OCI-LY7 (cell line): ENCODE data around the gene NCOA7. TPM values are rescaled to one million over a fixed set of nuclear protein-coding genes. Genes with fewer than 3 reads are reported as not detected.
A peak's percentile ranks its signal among the peaks of the same experiment; 100 is the strongest.

Experiments
- BruUV-seq: library from RNA; stranded (reverse); fragments of 400-500 nt; replicated peaks from 2 replicates; lab custom pipeline; 2021; lab: Mats Ljungman, UMichigan
- CTCF ChIA-PET: fragments of 300-600 bp; sonication (Branson Sonifier 250); formaldehyde crosslinking; loops from one replicate; lab custom pipeline; 2022; ENCODE audit warnings: antibody characterized with exemption; ENCODE audit not compliant: unreplicated experiment; lab: Charles Lee
- POLR2A ChIA-PET: fragments of 300-600 bp; sonication (Branson Sonifier 250); formaldehyde crosslinking; loops from one replicate; lab custom pipeline; 2022; ENCODE audit warnings: antibody characterized with exemption; lab: Charles Lee
- DNase-seq: peaks from one replicate; pipeline ENCODE4 v3.0.0-alpha.2; 2015; ENCODE audit warnings: low spot score
- H2AFZ ChIP-seq: fragments of 200-600 bp; sonication (generic), shearing (Covaris generic); 2 replicates; pipeline ENCODE4 v1.6.1; 2014; ENCODE audit warnings: mild to moderate bottlenecking, antibody characterized with exemption, low read length, moderate library complexity
- H3K27ac ChIP-seq: fragments of 200-600 bp; sonication (generic); 2 replicates; pipeline ENCODE4 v1.5.1; 2014; ENCODE audit warnings: mixed run types, low read depth, mild to moderate bottlenecking, moderate library complexity, low read length, inconsistent platforms; ENCODE audit not compliant: poor library complexity, severe bottlenecking
- H3K36me3 ChIP-seq: fragments of 200-600 bp; sonication (generic); 2 replicates; pipeline ENCODE4 v1.6.1; 2014; ENCODE audit warnings: mild to moderate bottlenecking, antibody characterized with exemption, low read length, moderate library complexity, mixed read lengths; ENCODE audit not compliant: insufficient read depth
- H3K4me1 ChIP-seq: fragments of 200-600 bp; sonication (generic); 2 replicates; pipeline ENCODE4 v1.5.1; 2014; ENCODE audit warnings: mild to moderate bottlenecking, low read length; ENCODE audit not compliant: insufficient read depth, poor library complexity, severe bottlenecking
- H3K4me2 ChIP-seq: fragments of 200-600 bp; sonication (generic); 2 replicates; pipeline ENCODE4 v1.6.1; 2014; ENCODE audit warnings: mild to moderate bottlenecking, low read length
- H3K4me3 ChIP-seq: fragments of 200-600 bp; sonication (generic); 2 replicates; pipeline ENCODE4 v1.5.1; 2014; ENCODE audit warnings: mild to moderate bottlenecking, low read depth, low read length; ENCODE audit not compliant: poor library complexity, severe bottlenecking
- H3K79me2 ChIP-seq: fragments of 200-600 bp; sonication (generic); 2 replicates; pipeline ENCODE4 v1.6.1; 2016; ENCODE audit warnings: low read depth, mild to moderate bottlenecking, low read length, moderate library complexity, mixed read lengths; ENCODE audit not compliant: insufficient read depth
- H3K9me2 ChIP-seq: fragments of 200-600 bp; sonication (generic); 2 replicates; pipeline ENCODE4 v1.6.1; 2016; ENCODE audit warnings: mild to moderate bottlenecking, low read length, mixed read lengths; ENCODE audit not compliant: insufficient read depth
- H3K9me3 ChIP-seq: fragments of 200-600 bp; sonication (generic); 2 replicates; pipeline ENCODE4 v1.6.1; 2014; ENCODE audit warnings: mild to moderate bottlenecking, mixed run types, low read length, mixed read lengths
- H4K20me1 ChIP-seq: fragments of 200-600 bp; sonication (generic); 2 replicates; pipeline ENCODE4 v1.6.1; 2014; ENCODE audit warnings: mild to moderate bottlenecking, antibody characterized with exemption, low read length, moderate library complexity, mixed read lengths; ENCODE audit not compliant: insufficient read depth
- EZH2phosphoT487 ChIP-seq: fragments of 200-600 bp; sonication (generic); IDR thresholded peaks from 2 replicates; pipeline ENCODE4 v1.6.1; 2018; ENCODE audit warnings: low read depth, borderline replicate concordance, mild to moderate bottlenecking, mixed run types, antibody characterized with exemption, low read length, moderate library complexity, mixed read lengths
- intact Hi-C: fragments of 100-400 bp; cut with micrococcal nuclease; formaldehyde crosslinking; loops from one replicate; pipeline ENCODE4 v1.10.0; 2022; ENCODE audit not compliant: unreplicated experiment
- total RNA-seq, 2 experiments: library from RNA; depleted of rRNA in 1 of 2; stranded (reverse); fragments of >200 nt in 1 of 2; shearing (Covaris generic) in 1 of 2; gene quantifications; 2 replicates each; pipeline ENCODE4 v1.2.3, GENCODE V29; 2014 to 2022
- TF ChIP-seq, protein P1 (sequence below): fragments of 200-600 bp; sonication (generic); conservative IDR thresholded peaks from 2 replicates; pipeline ENCODE4 v1.5.1; 2014; ENCODE audit warnings: mild to moderate bottlenecking, antibody characterized with exemption, low read length, moderate library complexity, mixed read lengths

NCOA7 gene
- total RNA-seq, 2 experiments from 2014 or later = 14.8 to 52.2 TPM

DNA sequence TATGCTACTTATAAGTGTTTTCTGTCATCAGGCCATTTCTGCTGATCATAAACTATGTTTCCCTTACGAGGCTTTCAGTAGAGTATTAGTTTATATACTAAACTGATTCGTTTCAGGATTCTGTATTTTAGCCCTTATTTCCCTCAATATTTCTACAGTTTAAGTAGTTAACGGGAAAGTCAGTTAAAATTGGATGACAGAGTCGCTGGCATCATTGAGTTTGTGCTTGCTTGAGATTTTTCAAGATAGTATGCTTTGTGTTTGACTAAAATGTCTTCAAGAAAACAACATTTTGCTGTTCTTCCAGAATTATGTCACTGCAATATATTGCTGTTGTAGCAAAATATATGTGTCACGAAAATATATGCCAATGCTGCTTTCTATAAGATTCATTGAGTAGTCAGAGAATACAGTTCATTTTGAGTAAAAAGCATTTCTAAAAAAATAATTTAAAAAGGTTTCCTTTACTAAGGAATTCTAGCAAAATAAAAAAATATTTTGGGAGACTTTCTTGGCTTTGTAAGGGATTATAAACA is 51.4 kb downstream of the NCOA7 start:
- H2AFZ ChIP-seq = no peak overlapping the region
- POLR2A ChIA-PET = interaction anchor here (1.4 kb wide), 1 partner anchor 13 kb away, joined by 4 read pairs; no protein-coding TSS in a partner anchor
- H3K9me2 ChIP-seq = no peaks in the 10 kb centered on the region
- H3K9me3 ChIP-seq = no peaks in the 10 kb centered on the region
- H4K20me1 ChIP-seq = no peaks in the 10 kb centered on the region
- no peak overlapping the region for H3K4me2 ChIP-seq
- H3K79me2 ChIP-seq = peaks cover 32% of the 10 kb centered on the region; the same call in 1 of the 2 replicates
- CTCF ChIA-PET = no interaction called here
- peaks cover 5% of the 10 kb centered on the region; the same call in 1 of the 2 replicates for H3K36me3 ChIP-seq
- intact Hi-C loops = no loop called here
- no TSS peak for BruUV-seq
- TF ChIP-seq, protein P1, sequence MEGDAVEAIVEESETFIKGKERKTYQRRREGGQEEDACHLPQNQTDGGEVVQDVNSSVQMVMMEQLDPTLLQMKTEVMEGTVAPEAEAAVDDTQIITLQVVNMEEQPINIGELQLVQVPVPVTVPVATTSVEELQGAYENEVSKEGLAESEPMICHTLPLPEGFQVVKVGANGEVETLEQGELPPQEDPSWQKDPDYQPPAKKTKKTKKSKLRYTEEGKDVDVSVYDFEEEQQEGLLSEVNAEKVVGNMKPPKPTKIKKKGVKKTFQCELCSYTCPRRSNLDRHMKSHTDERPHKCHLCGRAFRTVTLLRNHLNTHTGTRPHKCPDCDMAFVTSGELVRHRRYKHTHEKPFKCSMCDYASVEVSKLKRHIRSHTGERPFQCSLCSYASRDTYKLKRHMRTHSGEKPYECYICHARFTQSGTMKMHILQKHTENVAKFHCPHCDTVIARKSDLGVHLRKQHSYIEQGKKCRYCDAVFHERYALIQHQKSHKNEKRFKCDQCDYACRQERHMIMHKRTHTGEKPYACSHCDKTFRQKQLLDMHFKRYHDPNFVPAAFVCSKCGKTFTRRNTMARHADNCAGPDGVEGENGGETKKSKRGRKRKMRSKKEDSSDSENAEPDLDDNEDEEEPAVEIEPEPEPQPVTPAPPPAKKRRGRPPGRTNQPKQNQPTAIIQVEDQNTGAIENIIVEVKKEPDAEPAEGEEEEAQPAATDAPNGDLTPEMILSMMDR = no peak
- TF ChIP-seq EZH2phosphoT487 = no peak
- no peak overlapping the region for H3K4me3 ChIP-seq
- peaks cover 18% of the 10 kb centered on the region for H3K4me1 ChIP-seq
- no peak overlapping the region for H3K27ac ChIP-seq
- DNase-seq = no peak

DNA sequence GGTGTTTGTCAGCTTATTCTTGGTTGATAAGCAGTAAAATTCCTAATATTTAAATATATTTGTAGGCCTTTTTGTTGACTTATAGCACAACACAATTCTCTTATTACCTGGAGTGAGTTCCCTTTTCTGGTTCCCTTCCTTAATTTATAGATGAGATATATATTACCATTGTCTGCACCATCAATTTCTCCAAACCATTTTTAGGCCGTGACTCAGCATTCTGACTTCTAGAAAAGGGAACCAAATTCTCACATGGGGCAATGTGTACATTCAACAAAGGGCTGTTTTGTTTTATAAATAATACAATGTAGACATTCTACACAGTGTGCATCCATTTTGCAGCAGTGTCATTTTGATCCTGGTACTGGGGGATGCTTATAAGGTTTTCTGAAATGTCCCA is 52.8 kb downstream of the NCOA7 start:
- H3K9me2 ChIP-seq = no peaks in the 10 kb centered on the region
- no peaks in the 10 kb centered on the region for H3K9me3 ChIP-seq
- H3K36me3 ChIP-seq = peaks cover 5% of the 10 kb centered on the region; the same call in 1 of the 2 replicates
- peak overlapping the region; percentile 39 for H3K4me2 ChIP-seq
- intact Hi-C loops = no loop called here
- no peaks in the 10 kb centered on the region for H4K20me1 ChIP-seq
- ChIA-PET CTCF (no interaction called here), POLR2A (interaction anchor here (1.2 to 1.4 kb wide), 2 partner anchors 15 to 52 kb away, joined by 3 to 4 read pairs; no protein-coding TSS in a partner anchor)
- H3K4me3 ChIP-seq = no peak overlapping the region
- DNase-seq = peak; percentile 14
- no peak overlapping the region for H3K27ac ChIP-seq
- H3K4me1 ChIP-seq = peaks cover 18% of the 10 kb centered on the region
- no TSS peak for BruUV-seq
- TF ChIP-seq, protein P1 = no peak
- H2AFZ ChIP-seq = no peak overlapping the region; the same call in 1 of the 2 replicates
- H3K79me2 ChIP-seq = peaks cover 32% of the 10 kb centered on the region; the same call in 1 of the 2 replicates

DNA sequence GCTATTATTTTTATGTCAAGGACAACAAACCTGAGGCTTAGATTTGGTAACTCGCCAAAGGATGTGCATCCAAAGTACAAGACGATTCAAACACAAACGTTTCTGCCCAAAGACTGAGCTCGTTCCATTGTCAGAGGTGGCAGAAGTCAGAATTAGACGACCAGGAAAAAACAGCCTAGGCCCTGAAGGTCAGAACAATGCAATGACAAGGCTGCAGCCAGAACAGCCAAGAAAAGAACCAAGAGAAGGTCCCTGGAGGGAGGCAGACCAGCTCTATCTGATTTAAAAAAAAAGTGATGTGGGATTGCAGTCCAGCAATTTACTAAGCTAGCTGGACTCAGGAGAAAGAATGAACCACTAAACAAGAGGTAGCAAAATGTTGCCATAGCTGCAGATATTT is 54.2 kb downstream of the NCOA7 start:
- no TSS peak for BruUV-seq
- Histone ChIP-seq H3K4me2 (no peak overlapping the region), H3K9me2 (no peaks in the 10 kb centered on the region), H2AFZ (no peak overlapping the region), H4K20me1 (no peaks in the 10 kb centered on the region), H3K79me2 (peaks cover 32% of the 10 kb centered on the region; the same call in 1 of the 2 replicates), H3K36me3 (peaks cover 5% of the 10 kb centered on the region; the same call in 1 of the 2 replicates), H3K27ac (no peak overlapping the region), H3K4me3 (no peak overlapping the region), H3K9me3 (no peaks in the 10 kb centered on the region), H3K4me1 (peaks cover 18% of the 10 kb centered on the region)
- ChIA-PET CTCF (interaction anchor here (1.1 kb wide), 1 partner anchor 34 kb away, joined by 3 read pairs; no protein-coding TSS in a partner anchor), POLR2A (interaction anchor here (0.9 kb wide), 2 partner anchors 12 to 16 kb away, joined by 3 to 4 read pairs; no protein-coding TSS in a partner anchor)
- DNase-seq = no peak
- intact Hi-C loops = no loop called here
- no peak for TF ChIP-seq EZH2phosphoT487
- TF ChIP-seq, protein P1 = no peak
